Measurements from ENCODE around the gene SNX2. TPM values are rescaled to one million over a fixed set of nuclear protein-coding genes. Genes with fewer than 3 reads are reported as not detected.
A peak's percentile ranks its signal among the peaks of the same experiment; 100 is the strongest.
"Not testable (repeated sequence)": the region's sequence is repeated elsewhere in the genome, so short reads cannot be mapped to it uniquely, and the experiment has no call there.

SNX2 gene
- polyA plus RNA-seq, 10 donors, result 47.5 to 69.6 (median 60.4) TPM

DNA sequence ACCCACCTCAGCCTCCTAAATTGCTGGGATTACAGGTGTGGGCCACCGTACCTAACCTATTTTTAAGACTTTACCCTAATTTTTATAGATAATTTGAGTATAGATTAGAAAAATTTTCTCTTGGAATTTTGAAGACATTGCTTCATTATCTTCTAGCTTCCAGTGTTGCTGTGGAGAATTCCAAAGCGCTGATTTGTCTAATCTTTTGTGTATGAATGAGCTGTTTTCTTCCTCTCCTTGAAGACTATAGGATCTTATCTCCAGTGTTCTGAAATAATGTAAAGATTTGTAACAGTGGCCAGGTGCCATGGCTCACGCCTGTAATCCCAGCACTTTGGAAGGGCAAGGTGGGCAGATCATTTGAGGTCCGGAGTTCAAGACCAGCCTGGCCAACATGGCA lies 64.9 kb downstream of the SNX2 start:
- DNase-seq, result no peak

DNA sequence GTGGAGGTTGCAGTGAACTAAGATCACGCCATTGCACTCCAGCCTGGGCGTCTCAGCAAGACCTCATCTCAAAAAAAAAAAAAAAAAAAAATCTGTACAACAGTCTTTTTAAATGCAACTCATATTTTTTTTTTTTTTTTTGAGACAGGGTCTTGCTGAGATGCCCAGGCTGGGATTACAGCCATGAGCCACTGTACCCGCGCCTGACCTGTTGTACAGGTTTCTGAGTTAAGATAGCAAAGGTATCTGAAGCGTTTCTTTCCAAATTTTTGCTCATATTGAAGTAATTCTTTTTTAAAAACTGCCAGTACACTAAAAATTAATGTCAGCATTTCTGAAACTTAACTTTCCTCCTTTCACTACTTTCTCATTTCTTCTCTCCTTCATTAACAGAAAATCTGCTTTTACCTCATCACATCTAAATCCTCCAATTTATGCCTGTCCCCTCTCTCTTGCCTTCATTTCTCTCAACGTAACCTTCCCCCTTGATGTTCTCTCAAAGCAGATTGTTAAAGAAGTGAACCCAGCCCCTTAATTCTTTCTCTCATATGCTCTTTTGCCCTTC lies 67.2 kb downstream of the SNX2 start:
- no peak for DNase-seq

DNA sequence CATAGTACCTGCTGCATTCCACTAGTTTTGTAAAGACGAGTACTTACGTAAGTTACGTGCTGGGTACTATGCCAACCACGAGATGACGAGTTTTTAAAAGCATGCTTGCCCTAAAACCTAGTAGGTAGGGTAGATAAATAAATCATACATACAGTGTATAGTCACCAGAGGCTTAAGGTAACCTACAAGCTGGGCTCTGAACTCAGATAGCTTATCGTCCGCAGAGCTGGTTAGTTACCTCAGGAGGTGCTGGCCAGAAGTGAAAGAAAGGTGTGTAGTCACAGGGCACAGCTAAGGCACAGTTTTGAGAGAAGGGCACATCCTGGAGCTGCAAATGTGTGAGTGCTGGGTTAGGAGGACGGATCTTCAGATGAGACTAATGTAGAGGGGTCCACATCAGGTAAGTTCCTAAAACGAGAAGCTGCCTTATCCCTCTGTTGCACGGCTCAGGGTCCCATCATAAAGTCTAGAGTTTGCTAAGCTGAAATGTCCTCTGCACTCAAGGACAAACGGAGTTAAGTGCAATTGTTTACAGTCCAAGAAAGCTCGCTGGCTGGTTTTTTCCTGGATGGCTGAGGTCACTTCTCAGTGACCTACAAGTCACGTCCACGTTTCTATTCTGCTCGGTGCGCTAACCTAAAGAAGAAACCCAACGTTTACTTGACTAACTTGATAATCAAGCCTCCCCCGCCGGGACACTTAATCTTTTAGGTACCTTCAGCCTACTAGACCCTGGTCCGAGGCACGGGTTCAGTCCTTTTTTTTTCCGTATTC lies 69.4 kb downstream of the SNX2 start:
- DNase-seq, result peak in 1 of 3 donors; percentile 6

DNA sequence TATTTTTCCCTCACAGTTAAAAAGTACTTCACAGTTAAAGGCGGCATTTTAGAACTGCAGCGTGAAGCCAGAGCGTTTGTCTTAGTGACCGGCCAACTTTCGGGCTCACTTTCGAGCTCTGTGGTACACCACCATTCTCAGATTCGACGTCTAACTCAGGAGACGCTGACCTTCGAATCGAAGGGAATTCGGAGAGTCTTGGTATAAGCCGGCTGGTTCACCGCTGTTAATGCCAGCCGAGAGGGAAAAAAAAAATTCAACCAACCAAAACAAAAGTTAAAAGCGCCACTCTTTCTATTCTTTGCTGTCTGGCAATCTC lies 70.0 kb downstream of the SNX2 start:
- DNase-seq, result no peak

DNA sequence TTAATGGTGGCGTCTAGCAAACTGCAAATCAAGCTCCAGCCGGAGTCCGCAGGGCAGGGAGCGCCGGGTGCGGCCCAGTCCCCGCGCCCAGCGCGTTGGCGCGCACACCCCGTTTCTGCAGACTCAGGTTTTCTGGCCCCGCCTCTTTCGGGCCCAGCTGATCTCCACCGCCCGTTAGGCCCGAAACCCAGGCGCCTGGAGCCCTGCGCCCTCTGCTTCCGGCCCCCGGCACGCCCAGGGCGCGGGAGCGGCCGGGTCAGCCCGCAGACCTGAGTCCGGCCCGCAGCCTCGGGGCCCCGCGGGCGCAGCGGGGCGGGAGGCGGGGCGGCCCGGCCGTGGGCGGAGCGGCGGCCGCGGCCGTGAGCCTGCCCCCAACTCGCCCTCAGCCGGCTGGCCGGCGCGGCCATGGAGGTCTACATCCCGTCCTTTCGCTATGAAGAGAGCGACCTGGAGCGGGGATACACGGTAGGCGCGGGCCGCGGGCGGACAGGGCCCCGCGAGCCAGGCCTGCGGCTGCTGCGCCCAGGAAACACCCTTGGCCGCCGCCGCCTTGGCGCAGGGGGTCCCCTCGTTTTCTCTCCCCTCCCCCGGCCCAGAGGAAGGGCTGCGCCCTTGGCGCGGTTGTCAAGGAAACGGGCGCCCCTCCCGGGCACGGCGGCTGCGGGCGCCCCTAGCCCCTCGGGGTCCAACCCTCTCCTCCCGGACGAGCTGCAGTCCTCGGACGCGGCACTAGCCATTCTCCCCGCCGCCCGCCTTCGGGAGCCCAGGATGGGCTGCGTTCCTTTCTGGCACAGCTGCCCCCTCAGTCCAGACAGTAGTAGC lies 70.6 kb downstream of the SNX2 start, which contains the start of gene SNX24:
TSS of gene SNX24 (plus strand) at position 385 of the 822 bp plus-strand sequence. CDS start at position 406, 21 bp downstream.
- peak; percentile 64 to 93 (median 83) for DNase-seq

DNA sequence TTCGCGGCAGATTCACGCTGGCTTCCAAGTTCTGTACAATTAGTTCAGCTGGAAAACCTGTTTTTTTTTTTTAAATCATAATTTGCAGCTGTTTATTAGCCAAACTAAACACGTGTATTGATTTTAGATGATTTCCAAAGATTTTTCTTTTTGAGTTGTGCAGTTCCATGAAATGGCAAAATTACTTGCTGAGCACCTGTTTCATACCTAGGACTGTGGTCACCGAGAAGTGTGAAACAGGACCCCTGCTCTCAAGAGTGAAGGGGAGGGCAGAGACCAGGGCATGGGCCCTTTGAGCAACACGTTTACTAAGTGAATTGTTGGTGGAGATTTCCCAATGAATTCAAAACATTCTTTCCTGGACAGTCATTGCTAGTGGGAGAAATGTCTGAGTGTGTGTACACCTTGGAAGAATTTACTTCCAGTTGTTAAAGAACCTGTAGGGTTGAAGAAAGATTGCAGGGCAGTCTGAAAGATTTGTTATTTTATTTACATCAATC lies 71.2 kb downstream of the SNX2 start:
- peak in 1 of 3 donors; percentile 41 for DNase-seq

DNA sequence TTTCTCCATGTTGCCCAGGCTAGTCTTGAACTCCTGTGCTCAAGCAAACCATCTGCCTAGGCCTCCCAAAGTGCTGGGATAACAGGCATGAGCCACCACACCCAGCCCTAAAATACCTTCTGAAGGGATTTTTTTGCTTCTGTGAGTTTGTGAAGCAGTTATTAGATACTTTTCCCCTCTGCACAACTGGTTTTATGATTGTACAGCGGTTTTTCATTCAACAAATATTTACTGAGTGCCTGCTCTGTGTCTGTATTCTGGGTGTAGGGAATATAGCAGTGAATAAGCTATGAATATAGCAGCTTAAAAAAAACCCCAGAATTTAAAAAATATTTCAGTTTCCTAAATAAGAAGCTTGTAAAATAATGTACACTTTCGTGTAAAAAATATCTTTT lies 72.8 kb downstream of the SNX2 start:
- DNase-seq, result no peak

DNA sequence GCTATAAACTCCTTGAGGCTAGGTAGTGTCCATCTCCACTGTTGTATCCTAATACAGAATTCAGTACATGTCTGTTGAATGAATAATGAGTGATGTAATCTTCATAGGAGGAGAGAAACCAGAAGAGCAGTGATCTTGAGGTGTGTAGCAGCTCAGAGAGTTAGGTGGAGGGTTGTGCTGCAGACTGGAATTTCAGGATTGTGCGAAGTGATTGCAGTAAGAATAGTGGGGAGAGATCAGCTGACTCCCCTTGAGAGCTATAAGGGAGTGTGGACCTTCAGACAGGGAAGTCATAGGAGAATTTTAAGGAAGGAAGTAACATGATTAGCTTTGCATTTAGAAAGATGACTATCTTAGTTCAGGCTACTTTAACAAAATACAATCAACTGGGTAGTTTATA lies 74.9 kb downstream of the SNX2 start:
- DNase-seq, result peak in 1 of 3 donors; percentile 15

DNA sequence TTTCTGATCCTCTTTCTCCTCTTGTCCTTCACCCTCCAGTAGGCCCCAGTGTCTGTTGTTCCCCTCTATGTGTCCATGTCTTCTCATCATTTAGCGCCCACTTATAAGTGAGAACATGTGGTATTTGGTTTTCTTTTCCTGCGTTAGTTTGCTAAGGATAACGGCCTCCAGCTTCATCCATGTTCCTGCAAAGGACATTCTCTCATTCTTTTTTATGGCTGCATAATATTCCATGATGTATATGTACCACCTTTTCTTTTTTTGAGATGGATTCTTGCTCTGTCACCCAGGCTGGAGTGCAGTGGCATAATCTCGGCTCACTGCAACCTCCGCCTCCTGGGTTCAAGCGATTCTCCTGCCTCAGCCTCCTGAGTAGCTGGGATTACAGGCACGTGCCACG lies 82.7 kb downstream of the SNX2 start:
- not testable (repeated sequence) for DNase-seq

DNA sequence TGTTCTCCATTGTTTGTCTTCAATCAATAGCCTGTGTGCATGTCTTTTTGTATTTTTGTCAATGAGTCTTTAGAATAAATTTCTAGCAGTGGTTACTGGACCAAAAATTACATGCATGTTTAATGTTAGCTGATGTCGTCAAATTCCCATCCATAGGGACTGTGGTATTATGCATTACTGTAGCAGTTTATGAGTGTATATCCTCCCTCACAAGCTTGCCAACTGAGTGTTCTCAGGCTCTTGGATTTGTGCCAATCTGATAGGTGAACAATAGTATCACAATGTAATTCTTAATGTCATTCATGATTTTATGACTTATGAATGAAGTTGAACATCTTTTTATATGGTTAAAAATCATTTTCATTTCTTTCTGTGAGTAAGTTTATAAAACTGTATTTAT lies 83.6 kb downstream of the SNX2 start:
- DNase-seq, result no peak

DNA sequence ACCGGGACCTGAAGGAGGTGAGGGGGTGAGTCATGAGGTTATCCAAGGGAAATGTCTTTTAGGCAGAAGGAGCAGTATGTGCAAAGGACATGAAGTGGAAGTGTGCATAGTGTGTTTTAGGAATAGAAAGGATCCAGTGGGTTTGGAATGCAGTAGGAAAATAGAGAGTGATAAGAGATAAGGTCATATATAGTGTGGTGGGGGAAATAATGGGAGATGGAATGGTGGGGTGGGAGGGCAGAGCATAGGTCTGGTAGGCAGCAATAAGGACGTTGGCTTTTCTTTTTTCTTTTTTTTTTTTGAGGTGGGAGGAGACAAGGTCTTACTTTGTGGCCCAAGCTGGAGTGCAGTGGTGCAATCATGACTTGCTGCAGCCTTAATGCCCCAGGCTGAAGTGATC lies 88.4 kb downstream of the SNX2 start:
- DNase-seq, result no peak

DNA sequence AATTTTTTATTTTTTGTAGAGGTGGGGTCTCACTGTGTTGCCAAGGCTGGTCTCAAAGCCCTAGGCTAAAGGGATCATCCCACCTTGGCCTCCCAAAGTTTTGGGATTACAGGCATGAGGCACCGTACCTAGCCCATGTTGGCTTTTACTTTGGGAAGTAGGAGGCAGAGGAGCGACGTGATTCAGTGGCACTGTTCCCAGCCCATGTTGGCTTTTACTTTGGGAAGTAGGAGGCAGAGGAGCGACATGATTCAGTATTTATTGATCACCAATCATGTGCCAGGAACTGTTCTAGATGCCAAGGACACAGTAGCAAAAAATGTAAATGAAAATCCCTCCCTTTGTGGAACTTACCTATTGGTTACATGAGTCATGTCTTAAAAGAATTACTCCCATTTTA lies 88.8 kb downstream of the SNX2 start:
- no peak for DNase-seq

DNA sequence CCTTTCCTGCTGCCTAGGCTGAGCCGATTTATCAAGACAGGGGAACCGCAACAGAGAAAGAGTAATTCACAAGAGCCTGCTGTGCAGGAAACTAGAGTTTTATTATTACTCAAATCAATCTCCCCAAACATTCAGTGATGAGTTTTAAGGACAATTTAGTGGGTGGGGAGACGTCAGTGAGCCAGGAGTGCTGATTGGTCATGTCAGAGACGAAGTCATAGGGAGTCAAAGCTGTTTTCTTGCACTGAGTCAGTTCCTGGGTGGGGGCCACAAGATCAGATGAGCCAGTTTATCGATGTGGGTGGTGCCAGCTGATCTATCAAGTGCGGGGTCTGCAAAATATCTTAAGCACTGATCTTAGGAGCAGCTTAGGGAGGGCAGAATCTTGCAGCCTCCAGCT lies 89.5 kb downstream of the SNX2 start:
- DNase-seq, result no peak

DNA sequence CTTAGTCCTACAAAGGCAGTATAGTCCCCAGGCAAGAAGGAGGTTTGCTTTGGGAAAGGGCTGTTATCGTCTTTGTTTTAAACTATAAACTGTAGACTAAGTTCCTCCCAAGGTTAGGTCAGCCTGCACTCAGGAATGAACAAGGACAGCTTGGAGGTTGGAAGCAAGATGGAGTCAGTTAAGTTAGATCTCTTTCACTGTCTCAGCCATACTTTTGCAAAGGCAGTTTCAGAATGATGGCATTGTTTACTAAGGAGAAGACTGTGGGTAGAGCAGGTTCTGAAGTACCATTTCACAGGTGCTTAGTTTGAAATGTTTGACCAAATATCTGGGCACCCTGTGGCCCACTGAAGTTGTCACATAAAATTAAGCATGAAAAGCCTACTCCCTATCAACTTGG lies 90.0 kb downstream of the SNX2 start:
- no peak for DNase-seq

DNA sequence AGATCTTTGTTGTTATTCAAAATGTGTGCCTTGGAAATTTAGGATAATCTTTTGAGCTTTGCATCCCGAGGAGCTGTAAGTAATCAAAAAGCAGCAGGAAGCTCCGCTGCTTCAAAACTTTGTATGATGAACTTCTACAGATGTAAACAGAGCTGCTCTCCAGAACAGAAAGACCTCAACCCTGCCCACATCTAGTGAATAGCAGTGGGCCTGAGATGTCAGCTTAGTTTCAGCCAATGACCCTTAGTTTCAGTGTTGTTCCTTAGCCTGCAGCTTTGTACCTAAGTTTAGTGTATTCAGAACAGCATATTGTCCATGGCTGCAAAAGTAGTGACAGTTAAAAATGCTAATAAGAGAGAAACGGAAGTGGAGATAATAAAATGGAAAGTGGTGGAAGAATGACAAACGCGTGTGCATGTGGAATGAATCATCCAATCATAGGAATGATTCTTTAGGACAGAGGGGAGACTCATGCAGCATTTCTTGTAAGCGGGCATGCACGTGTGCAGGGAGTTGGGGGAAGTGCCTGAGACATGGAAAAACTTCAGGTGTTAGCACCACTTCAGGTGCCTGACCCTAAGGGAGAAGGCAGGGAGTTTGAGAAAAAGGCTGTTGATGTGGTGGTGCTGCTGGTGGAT lies 95.5 kb downstream of the SNX2 start:
- DNase-seq, result peak in 1 of 3 donors; percentile 43

DNA sequence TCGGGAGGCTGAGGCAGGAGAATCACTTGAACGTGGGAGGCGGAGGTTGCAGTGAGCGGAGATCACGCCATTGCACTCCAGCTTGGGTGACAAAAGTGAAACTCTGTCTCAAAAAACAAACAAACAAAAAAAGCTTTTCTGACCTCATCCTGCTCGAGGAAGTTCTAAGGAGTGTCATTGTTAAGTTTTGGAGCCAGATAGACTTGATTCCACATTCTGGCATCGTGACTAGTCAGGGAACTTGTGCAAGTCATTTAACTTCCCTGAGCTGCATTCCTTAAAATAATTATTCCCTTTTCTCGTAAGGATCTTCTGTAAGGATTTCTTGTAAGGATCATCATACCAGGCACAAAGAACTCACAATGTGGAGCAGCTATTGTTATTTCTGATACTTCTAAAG lies 96.8 kb downstream of the SNX2 start:
- no peak for DNase-seq

DNA sequence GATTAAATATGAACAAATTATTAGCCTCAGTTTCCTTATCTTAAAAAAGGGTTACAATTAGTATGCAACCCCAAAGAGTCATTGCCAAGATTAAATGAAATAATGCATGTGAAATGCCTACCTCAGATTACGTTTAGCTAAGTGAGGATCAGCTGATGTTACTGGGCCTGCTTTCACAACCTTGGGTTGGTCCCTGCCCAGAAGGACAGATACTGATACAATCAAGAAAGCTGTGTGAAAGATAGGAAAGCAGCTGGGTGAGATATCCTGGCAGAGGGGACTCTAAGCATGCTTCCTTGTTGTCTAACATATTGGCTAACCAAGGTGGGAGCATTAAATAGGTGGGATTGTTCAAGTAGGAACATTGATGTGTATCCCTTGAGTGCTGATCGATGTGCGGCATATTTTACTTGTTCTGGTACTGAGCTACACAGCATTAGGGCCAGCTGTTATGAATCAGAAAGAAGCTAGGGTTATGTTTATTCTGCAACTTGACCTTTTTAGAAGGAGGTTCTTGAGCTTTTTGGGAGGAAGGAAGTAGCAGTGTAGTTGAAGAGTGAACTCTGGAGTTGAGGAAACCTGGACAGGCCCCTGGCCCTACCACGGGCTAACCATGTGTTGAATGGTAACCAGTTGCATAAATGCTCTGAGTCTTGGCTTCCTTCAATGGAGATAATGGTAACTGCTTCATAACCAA lies 99.4 kb downstream of the SNX2 start:
- DNase-seq, result no peak

DNA sequence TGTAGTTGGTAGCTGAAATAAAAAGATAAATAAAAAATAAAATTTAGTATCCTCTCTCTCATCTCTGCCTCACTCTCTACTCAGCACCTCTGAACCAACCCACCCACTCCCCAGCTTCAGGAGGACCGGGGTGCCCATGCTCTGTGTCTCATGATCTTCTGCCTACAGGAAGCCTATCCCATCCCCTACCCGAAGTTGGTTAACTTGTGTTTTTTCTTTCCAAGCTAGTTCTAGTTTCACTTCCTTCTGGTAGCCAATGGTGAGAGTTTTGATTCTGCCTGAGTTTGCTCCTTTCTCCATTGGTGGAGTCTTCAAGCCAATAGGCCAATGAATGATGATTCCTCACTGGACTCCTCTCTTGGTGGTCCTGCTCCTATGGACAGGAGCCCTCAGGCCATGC lies 102.6 kb downstream of the SNX2 start:
- no peak for DNase-seq

DNA sequence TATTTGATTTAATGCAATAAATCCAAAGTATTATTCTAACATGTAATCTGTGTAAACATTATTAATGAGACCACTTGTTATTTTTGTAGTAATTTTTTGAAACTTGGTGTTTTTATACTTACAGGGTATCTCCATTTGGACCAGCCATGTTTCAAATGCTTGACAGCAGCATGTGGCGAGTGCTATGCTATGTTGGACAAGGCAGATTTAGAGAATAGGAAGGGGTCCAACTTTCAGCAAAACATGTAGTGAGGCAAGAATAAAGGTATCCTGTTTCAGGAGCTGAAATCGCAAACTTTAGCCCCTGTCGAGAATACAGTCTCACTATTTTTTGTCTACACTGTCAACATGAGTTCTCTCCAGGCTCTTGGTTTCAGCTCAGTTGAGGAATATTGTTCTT lies 104.2 kb downstream of the SNX2 start:
- DNase-seq, result no peak

All from muscle of back (tissue), 11 donors.